ENCODE results near the gene ACTA2.

DNA sequence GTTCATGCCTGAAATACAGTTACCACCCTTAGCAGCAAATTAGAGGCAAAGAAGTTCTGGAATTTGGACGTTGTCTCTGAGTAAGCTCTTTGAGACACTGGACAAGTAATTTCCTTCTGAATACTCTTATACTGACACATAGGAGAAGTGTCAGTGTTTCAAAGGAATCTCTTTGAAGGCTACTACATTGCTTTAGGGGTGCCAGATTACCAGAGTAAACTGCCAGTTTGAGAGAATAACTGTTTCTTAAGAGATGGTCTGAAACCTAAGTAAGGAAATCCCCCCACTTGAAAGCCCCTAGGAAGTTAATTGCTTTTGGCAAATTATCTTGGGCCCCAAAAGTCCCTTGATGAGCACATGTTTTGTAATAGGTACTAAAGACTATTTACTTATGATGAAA, 41.4 kb upstream of the ACTA2 start:
- TF ChIP-seq CTCF (conservative IDR thresholded peaks at IDR 0.05 in 1 of 2, IDR thresholded peaks at IDR 0.05 in 1 of 2; ENCODE audit: low read depth in 1 of 2, low read length in 2 of 2) (no peak), EZH2 (IDR thresholded peaks at IDR 0.05; ENCODE audit: low read length, missing control alignments) (no peak)

All from fibroblast of lung (primary cell).